IMR-90 (cell line): ENCODE results near the gene BARX1. TPM values are rescaled to one million over a fixed set of nuclear protein-coding genes. Genes with fewer than 3 reads are reported as not detected.

Experiments
- ATAC-seq: fragments of 200-7000 bp; cut with Tn5 transposase; 2 replicates; pipeline ENCODE4 v1.9.1; 2020; ENCODE audit warnings: low read depth, mild to moderate bottlenecking, moderate library complexity
- BruUV-seq: library from RNA; stranded (reverse); fragments of 400-500 nt; replicated peaks from 2 replicates; lab custom pipeline; 2021; lab: Mats Ljungman, UMichigan
- CTCF ChIA-PET: fragments of 300-600 bp; formaldehyde crosslinking; extraction: SDS; loops from one replicate; lab custom pipeline; 2021; ENCODE audit warnings: antibody characterized with exemption; lab: Yijun Ruan, JAX
- POLR2A ChIA-PET: fragments of 300-600 bp; sonication (Branson Sonifier 250); formaldehyde crosslinking; loops from one replicate; lab custom pipeline; 2022; ENCODE audit warnings: antibody characterized with exemption; ENCODE audit not compliant: unreplicated experiment; lab: Charles Lee
- DNase-seq: peaks from one replicate; pipeline ENCODE4 v3.0.0; 2013
- H2AFZ ChIP-seq: replicated peaks from 2 replicates; pipeline ENCODE3; 2013; ENCODE audit warnings: low read length, mild to moderate bottlenecking; ENCODE audit not compliant: poor library complexity
- H2AK5ac ChIP-seq: 2 replicates; pipeline ENCODE4 v1.6.1; 2013; ENCODE audit warnings: low read depth, low read length, inconsistent platforms
- H2AK9ac ChIP-seq: replicated peaks from 2 replicates; pipeline ENCODE3; 2013; ENCODE audit warnings: mild to moderate bottlenecking, low read depth, low read length, moderate library complexity; ENCODE audit not compliant: poor library complexity
- H2BK120ac ChIP-seq: 2 replicates; pipeline ENCODE4 v1.6.1; 2013; ENCODE audit warnings: low read depth, low read length, inconsistent platforms
- H2BK15ac ChIP-seq: 3 replicates; pipeline ENCODE4 v1.6.1; 2013; ENCODE audit warnings: low read depth, low read length, inconsistent platforms
- H2BK20ac ChIP-seq: 2 replicates; pipeline ENCODE4 v1.6.1; 2013; ENCODE audit warnings: low read depth, mild to moderate bottlenecking, inconsistent platforms, low read length, moderate library complexity
- H2BK5ac ChIP-seq: 2 replicates; pipeline ENCODE4 v1.6.1; 2013; ENCODE audit warnings: mild to moderate bottlenecking, low read depth, low read length, inconsistent platforms; ENCODE audit not compliant: poor library complexity, severe bottlenecking
- H3K14ac ChIP-seq: replicated peaks from 2 replicates; pipeline ENCODE4 v1.6.1; 2013; ENCODE audit warnings: low read depth, low read length, inconsistent platforms
- H3K18ac ChIP-seq: 2 replicates; pipeline ENCODE4 v1.6.1; 2013; ENCODE audit warnings: low read depth, low read length, control low read depth
- H3K23ac ChIP-seq: 2 replicates; pipeline ENCODE4 v1.6.1; 2013; ENCODE audit warnings: low read depth, low read length, inconsistent platforms
- H3K27ac ChIP-seq: 2 replicates; pipeline ENCODE4 v1.5.1; 2013; ENCODE audit warnings: mild to moderate bottlenecking, control low read depth, low read length; ENCODE audit not compliant: insufficient read depth
- H3K27me3 ChIP-seq: 2 replicates; pipeline ENCODE4 v1.6.1; 2013; ENCODE audit warnings: low read length; ENCODE audit not compliant: control insufficient read depth, insufficient read depth
- H3K36me3 ChIP-seq: 2 replicates; pipeline ENCODE4 v1.6.1; 2013; ENCODE audit warnings: low read length, mixed read lengths; ENCODE audit not compliant: control insufficient read depth, insufficient read depth
- H3K4ac ChIP-seq: 2 replicates; pipeline ENCODE4 v1.6.1; 2013; ENCODE audit warnings: low read depth, low read length, inconsistent platforms
- H3K4me1 ChIP-seq: 2 replicates; pipeline ENCODE4 v1.6.1; 2013; ENCODE audit warnings: low read length, mixed read lengths; ENCODE audit not compliant: control insufficient read depth, insufficient read depth
- H3K4me2 ChIP-seq: 2 replicates; pipeline ENCODE4 v1.6.1; 2013; ENCODE audit warnings: low read depth, mild to moderate bottlenecking, control low read depth, low read length, moderate library complexity
- H3K4me3 ChIP-seq: 2 replicates; pipeline ENCODE4 v1.5.1; 2013; ENCODE audit warnings: low read depth, mild to moderate bottlenecking, control low read depth, low read length, moderate library complexity; ENCODE audit not compliant: insufficient read depth
- H3K56ac ChIP-seq: 2 replicates; pipeline ENCODE4 v1.6.1; 2013; ENCODE audit warnings: low read length, inconsistent platforms; ENCODE audit not compliant: insufficient read depth; ENCODE audit errors: extremely low read depth
- H3K79me1 ChIP-seq, 2 experiments: 2 replicates each; pipeline ENCODE4 v1.6.1; 2013; ENCODE audit warnings: low read length in 2 of 2, inconsistent platforms in 1 of 2, low read depth in 1 of 2
- H3K9ac ChIP-seq: 2 replicates; pipeline ENCODE4 v1.6.1; 2013; ENCODE audit warnings: low read depth, low read length, control low read depth
- H3K9me1 ChIP-seq: 2 replicates; pipeline ENCODE4 v1.6.1; 2013; ENCODE audit warnings: low read length, inconsistent platforms; ENCODE audit not compliant: insufficient read depth
- H3K9me3 ChIP-seq: 2 replicates; pipeline ENCODE4 v1.6.1; 2013; ENCODE audit warnings: low read length; ENCODE audit not compliant: control insufficient read depth, insufficient read depth
- H4K20me1 ChIP-seq: 2 replicates; pipeline ENCODE4 v1.6.1; 2013; ENCODE audit warnings: low read length, inconsistent platforms; ENCODE audit not compliant: insufficient read depth
- H4K5ac ChIP-seq: 2 replicates; pipeline ENCODE4 v1.6.1; 2013; ENCODE audit warnings: mild to moderate bottlenecking, low read depth, low read length, control low read depth
- H4K8ac ChIP-seq, 2 experiments: 2 replicates each; pipeline ENCODE4 v1.6.1; 2013; ENCODE audit warnings: low read depth in 2 of 2, low read length in 2 of 2, control low read depth in 1 of 2, inconsistent platforms in 1 of 2
- H4K91ac ChIP-seq: 2 replicates; pipeline ENCODE4 v1.6.1; 2013; ENCODE audit warnings: low read depth, low read length, inconsistent platforms; ENCODE audit not compliant: insufficient read depth
- CEBPB ChIP-seq: IDR thresholded peaks from 2 replicates; pipeline ENCODE4 v1.6.1; 2012; ENCODE audit warnings: low read depth, low read length, improper control_type of control experiment
- CHD1 ChIP-seq: IDR thresholded peaks from 2 replicates; pipeline ENCODE4 v1.6.1; 2012; ENCODE audit warnings: low read depth, low read length, improper control_type of control experiment
- FOS ChIP-seq: fragments of 150-350 bp; IDR thresholded peaks from 2 replicates; pipeline ENCODE4 v1.6.1; 2016; ENCODE audit warnings: low read depth, low read length
- MAFK ChIP-seq: IDR thresholded peaks from 2 replicates; pipeline ENCODE4 v1.6.1; 2012; ENCODE audit warnings: low read depth, low read length, improper control_type of control experiment
- MAZ ChIP-seq: IDR thresholded peaks from 2 replicates; pipeline ENCODE4 v1.6.1; 2012; ENCODE audit warnings: low read depth, mild to moderate bottlenecking, low read length, improper control_type of control experiment, moderate library complexity, borderline replicate concordance
- MXI1 ChIP-seq: IDR thresholded peaks from 2 replicates; pipeline ENCODE4 v1.6.1; 2012; ENCODE audit warnings: low read depth, mild to moderate bottlenecking, low read length, moderate library complexity, borderline replicate concordance
- NFE2L2 ChIP-seq: fragments of 150-350 bp; IDR thresholded peaks from 2 replicates; pipeline ENCODE4 v1.6.1; 2016; ENCODE audit warnings: low read depth, mild to moderate bottlenecking, low read length
- POLR2A ChIP-seq: IDR thresholded peaks from 2 replicates; pipeline ENCODE4 v1.6.1; 2012; ENCODE audit warnings: mild to moderate bottlenecking, low read depth, low read length
- RAD21 ChIP-seq: IDR thresholded peaks from 2 replicates; pipeline ENCODE4 v1.6.1; 2012; ENCODE audit warnings: low read length, improper control_type of control experiment
- RCOR1 ChIP-seq: IDR thresholded peaks from 2 replicates; pipeline ENCODE4 v1.6.1; 2012; ENCODE audit warnings: mild to moderate bottlenecking, low read length, improper control_type of control experiment; ENCODE audit not compliant: insufficient replicate concordance
- RFX5 ChIP-seq: IDR thresholded peaks from 2 replicates; pipeline ENCODE4 v1.8.0; 2012; ENCODE audit warnings: low read depth, mild to moderate bottlenecking, low read length, moderate library complexity
- SMC3 ChIP-seq: fragments of 150-350 bp; IDR thresholded peaks from 2 replicates; pipeline ENCODE4 v1.6.1; 2016; ENCODE audit warnings: low read depth, mild to moderate bottlenecking, antibody characterized with exemption, low read length, moderate library complexity
- USF2 ChIP-seq: fragments of 150-350 bp; IDR thresholded peaks from 2 replicates; pipeline ENCODE4 v1.6.1; 2017; ENCODE audit warnings: mild to moderate bottlenecking, antibody characterized with exemption, low read length, low read depth
- WGBS, 2 experiments: methylation state at CpG; one replicate each; pipeline versions ENCODE4 v1.1.5 to v1.1.7; 2013; ENCODE audit warnings: missing lambda C conversion rate in 2 of 2; ENCODE audit not compliant: insufficient read length in 1 of 2; ENCODE audit errors: extremely low coverage in 2 of 2; 5-methylcytosine and 5-hydroxymethylcytosine counted together
- dilution Hi-C: fragments of 300-500 bp; cut with HindIII; formaldehyde crosslinking; loops from one replicate; pipeline ENCODE4 v1.14.3; 2018; ENCODE audit warnings: low sequenced_read_pairs; ENCODE audit not compliant: unreplicated experiment
- in situ Hi-C: fragments of 300-500 bp; cut with MboI; formaldehyde crosslinking; loops from 3 replicates; pipeline ENCODE4 v1.14.3; 2019; ENCODE audit warnings: low sequenced_read_pairs, inconsistent platforms, mixed read lengths
- intact Hi-C: fragments of 100-400 bp; cut with micrococcal nuclease; formaldehyde crosslinking; loops from 2 replicates; pipeline ENCODE4 v1.10.0; 2022
- polyA plus RNA-seq, 3 experiments: library from polyadenylated mRNA; depleted of rRNA; stranded (reverse); fragments of >200 nt; gene quantifications; 2 replicates each; pipeline ENCODE4 v1.2.3, GENCODE V29; 2012; ENCODE audit warnings: low replicate concordance in 1 of 3
- total RNA-seq: library from RNA; depleted of rRNA; stranded (reverse); fragments of >200 nt; gene quantifications from 2 replicates; pipeline ENCODE4 v1.2.3, GENCODE V29; 2012
- TF ChIP-seq, protein P1 (sequence below): conservative IDR thresholded peaks from 2 replicates; pipeline ENCODE4 v1.5.1; 2012; ENCODE audit warnings: mild to moderate bottlenecking, low read depth, low read length, improper control_type of control experiment
- TF ChIP-seq, protein P2 (sequence below): fragments of 150-350 bp; IDR thresholded peaks from 2 replicates; pipeline ENCODE4 v1.6.1; 2016; ENCODE audit warnings: low read depth, mild to moderate bottlenecking, low read length, moderate library complexity, borderline replicate concordance

The BARX1 gene
- total and polyA plus RNA-seq, 2 of the 4 experiments (the other 2 are of a cell fraction): not detected

GRCh38 chr9:93955981-93956784, 1.0 kb upstream of the BARX1 start:
- Histone ChIP-seq H3K9me3 (no peaks in the 10 kb centered on the region; the same call in 1 of the 2 replicates), H4K5ac (no peak overlapping the region), H3K4me3 (no peak overlapping the region), H4K8ac (no peak overlapping the region), H2AK9ac (no peak overlapping the region), H2AFZ (no peak overlapping the region), H3K4me1 (peaks cover 1% of the 10 kb centered on the region; the same call in 1 of the 2 replicates), H2BK120ac (no peak overlapping the region), H3K56ac (no peak overlapping the region), H3K79me1 (no peaks in the 10 kb centered on the region), H3K18ac (no peak overlapping the region), H2BK5ac (no peak overlapping the region), H3K14ac (no peak overlapping the region), H2AK5ac (no peak overlapping the region), H4K91ac (no peak overlapping the region), H3K9ac (no peak overlapping the region), H3K9me1 (no peaks in the 10 kb centered on the region), H3K27me3 (peaks cover 96% of the 10 kb centered on the region), H3K4ac (no peak overlapping the region), H3K27ac (no peak overlapping the region), H4K20me1 (no peaks in the 10 kb centered on the region; the same call in none of the 2 replicates), H3K36me3 (no peaks in the 10 kb centered on the region), H2BK20ac (no peak overlapping the region), H3K23ac (no peak overlapping the region), H3K4me2 (no peak overlapping the region), H2BK15ac (no peak overlapping the region)
- dilution Hi-C loops (no loop called here), intact Hi-C loops (no loop called here), in situ Hi-C loops (loop anchor here (25.0 kb wide), 2 partner anchors 544 to 794 kb away; no protein-coding TSS in a partner anchor)
- BruUV-seq: no TSS peak
- no peak for ATAC-seq
- no peak for DNase-seq
- 6% methylated on average over 3 of the region's 12 CpGs; no CpG with 5 or more reads in 1 of the 2 experiments for WGBS, 2 experiments
- ChIA-PET CTCF (no interaction called here), POLR2A (no interaction called here)
- TF ChIP-seq NFE2L2 (no peak), RCOR1 (no peak), MXI1 (no peak), MAFK (no peak), SMC3 (no peak), RFX5 (no peak), FOS (no peak), POLR2A (no peak), MAZ (no peak), CEBPB (no peak), CHD1 (no peak), RAD21 (no peak), USF2 (no peak)
- TF ChIP-seq, protein P1, sequence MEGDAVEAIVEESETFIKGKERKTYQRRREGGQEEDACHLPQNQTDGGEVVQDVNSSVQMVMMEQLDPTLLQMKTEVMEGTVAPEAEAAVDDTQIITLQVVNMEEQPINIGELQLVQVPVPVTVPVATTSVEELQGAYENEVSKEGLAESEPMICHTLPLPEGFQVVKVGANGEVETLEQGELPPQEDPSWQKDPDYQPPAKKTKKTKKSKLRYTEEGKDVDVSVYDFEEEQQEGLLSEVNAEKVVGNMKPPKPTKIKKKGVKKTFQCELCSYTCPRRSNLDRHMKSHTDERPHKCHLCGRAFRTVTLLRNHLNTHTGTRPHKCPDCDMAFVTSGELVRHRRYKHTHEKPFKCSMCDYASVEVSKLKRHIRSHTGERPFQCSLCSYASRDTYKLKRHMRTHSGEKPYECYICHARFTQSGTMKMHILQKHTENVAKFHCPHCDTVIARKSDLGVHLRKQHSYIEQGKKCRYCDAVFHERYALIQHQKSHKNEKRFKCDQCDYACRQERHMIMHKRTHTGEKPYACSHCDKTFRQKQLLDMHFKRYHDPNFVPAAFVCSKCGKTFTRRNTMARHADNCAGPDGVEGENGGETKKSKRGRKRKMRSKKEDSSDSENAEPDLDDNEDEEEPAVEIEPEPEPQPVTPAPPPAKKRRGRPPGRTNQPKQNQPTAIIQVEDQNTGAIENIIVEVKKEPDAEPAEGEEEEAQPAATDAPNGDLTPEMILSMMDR: no peak
- TF ChIP-seq, protein P2, sequence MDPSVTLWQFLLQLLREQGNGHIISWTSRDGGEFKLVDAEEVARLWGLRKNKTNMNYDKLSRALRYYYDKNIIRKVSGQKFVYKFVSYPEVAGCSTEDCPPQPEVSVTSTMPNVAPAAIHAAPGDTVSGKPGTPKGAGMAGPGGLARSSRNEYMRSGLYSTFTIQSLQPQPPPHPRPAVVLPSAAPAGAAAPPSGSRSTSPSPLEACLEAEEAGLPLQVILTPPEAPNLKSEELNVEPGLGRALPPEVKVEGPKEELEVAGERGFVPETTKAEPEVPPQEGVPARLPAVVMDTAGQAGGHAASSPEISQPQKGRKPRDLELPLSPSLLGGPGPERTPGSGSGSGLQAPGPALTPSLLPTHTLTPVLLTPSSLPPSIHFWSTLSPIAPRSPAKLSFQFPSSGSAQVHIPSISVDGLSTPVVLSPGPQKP: no peak
